WTC11 (cell line): ENCODE data around the gene PDGFRB. TPM values are rescaled to one million over a fixed set of nuclear protein-coding genes. Genes with fewer than 3 reads are reported as not detected.

Experiments
- ATAC-seq: fragments of 200-7000 bp; cut with Tn5 transposase; 2 replicates; pipeline ENCODE4 v1.10.0; 2021; ENCODE audit warnings: mild to moderate bottlenecking, moderate library complexity
- CTCF ChIA-PET: fragments of 300-600 bp; sonication (Branson Sonifier 250); formaldehyde crosslinking; loops from one replicate; lab custom pipeline; 2021; ENCODE audit warnings: antibody characterized with exemption; lab: Charles Lee
- POLR2A ChIA-PET: fragments of 350-600 bp; sonication (Branson Sonifier 250); formaldehyde crosslinking; loops from one replicate; lab custom pipeline; 2021; ENCODE audit warnings: antibody characterized with exemption; lab: Charles Lee
- DNase-seq: peaks from one replicate; pipeline ENCODE4 v3.0.0; 2021; ENCODE audit warnings: low spot score
- H3K27ac Mint-ChIP-seq: 2 replicates; pipeline ENCODE4 v1.8.0; 2021; ENCODE audit warnings: mixed read lengths
- H3K27me3 Mint-ChIP-seq: 2 replicates; pipeline ENCODE4 v1.8.0; 2021; ENCODE audit warnings: low read depth, mild to moderate bottlenecking, moderate library complexity, mixed read lengths
- H3K36me3 Mint-ChIP-seq: 2 replicates; pipeline ENCODE4 v1.8.0; 2021; ENCODE audit warnings: mixed read lengths
- H3K4me1 Mint-ChIP-seq: 2 replicates; pipeline ENCODE4 v1.8.0; 2022; ENCODE audit warnings: mixed read lengths
- H3K4me3 Mint-ChIP-seq: 2 replicates; pipeline ENCODE4 v1.8.0; 2021; ENCODE audit warnings: mild to moderate bottlenecking, moderate library complexity, mixed read lengths
- H3K9me3 Mint-ChIP-seq: 2 replicates; pipeline ENCODE4 v1.8.0; 2021; ENCODE audit warnings: mixed read lengths
- FOXP1 ChIP-seq: sonication (generic); formaldehyde crosslinking; IDR thresholded peaks from 2 replicates; pipeline ENCODE4 v1.8.0; 2022; ENCODE audit warnings: missing genetic modification reagents, mild to moderate bottlenecking, moderate library complexity, borderline replicate concordance
- JAZF1 ChIP-seq: fragments of 250-450 bp; sonication (Bioruptor Pico); IDR thresholded peaks from 2 replicates; pipeline ENCODE4 v1.9.0; 2021; ENCODE audit warnings: moderate library complexity, mild to moderate bottlenecking, inconsistent platforms
- MYBL2 ChIP-seq: sonication (generic); formaldehyde crosslinking; IDR thresholded peaks from 2 replicates; pipeline ENCODE4 v1.8.1; 2023; ENCODE audit warnings: mild to moderate bottlenecking, moderate library complexity, missing genetic modification reagents
- NFYB ChIP-seq: sonication (generic); formaldehyde crosslinking; conservative IDR thresholded peaks from 2 replicates; pipeline ENCODE4 v1.8.0; 2022; ENCODE audit warnings: low read depth, missing genetic modification reagents
- RORB ChIP-seq: fragments of 250-450 bp; sonication (Bioruptor Pico); IDR thresholded peaks from 2 replicates; pipeline ENCODE4 v1.9.0; 2021; ENCODE audit warnings: mild to moderate bottlenecking
- SOX15 ChIP-seq: fragments of 250-450 bp; sonication (Bioruptor Pico); IDR thresholded peaks from 2 replicates; pipeline ENCODE4 v1.9.0; 2021; ENCODE audit warnings: mild to moderate bottlenecking
- TEAD4 ChIP-seq: sonication (generic); formaldehyde crosslinking; IDR thresholded peaks from 2 replicates; pipeline ENCODE4 v1.8.0; 2022; ENCODE audit warnings: mild to moderate bottlenecking, missing genetic modification reagents
- TP53 ChIP-seq: sonication (generic); formaldehyde crosslinking; IDR thresholded peaks from 2 replicates; pipeline ENCODE4 v1.8.1; 2023; ENCODE audit warnings: mild to moderate bottlenecking, missing genetic modification reagents
- ZNF219 ChIP-seq: sonication (generic); formaldehyde crosslinking; IDR thresholded peaks from 2 replicates; pipeline ENCODE4 v1.8.0; 2023; ENCODE audit warnings: missing genetic modification reagents, mild to moderate bottlenecking, borderline replicate concordance
- ZNF671 ChIP-seq: fragments of 250-450 bp; sonication (Bioruptor Pico); IDR thresholded peaks from 2 replicates; pipeline ENCODE4 v1.8.0; 2021; ENCODE audit warnings: mild to moderate bottlenecking
- total RNA-seq: library from RNA; stranded (reverse); gene quantifications from 3 replicates; pipeline ENCODE4 v1.2.3, GENCODE V29; 2021
- TF ChIP-seq, protein P1 (sequence below): fragments of 200-600 bp; IDR thresholded peaks from 2 replicates; pipeline ENCODE4 v1.8.0; 2022; ENCODE audit warnings: antibody characterized with exemption
- TF ChIP-seq, protein P2 (sequence below): fragments of 250-450 bp; sonication (Bioruptor Pico); IDR thresholded peaks from 2 replicates; pipeline ENCODE4 v1.8.0; 2021; ENCODE audit warnings: mild to moderate bottlenecking
- TF ChIP-seq, protein P3 (sequence below): sonication (generic); formaldehyde crosslinking; IDR thresholded peaks from 2 replicates; pipeline ENCODE4 v1.8.1; 2022; ENCODE audit warnings: mild to moderate bottlenecking, missing genetic modification reagents, moderate library complexity, borderline replicate concordance
- TF ChIP-seq, protein P4 (sequence below): sonication (generic); formaldehyde crosslinking; IDR thresholded peaks from 2 replicates; pipeline ENCODE4 v1.8.0; 2023; ENCODE audit warnings: missing genetic modification reagents, mild to moderate bottlenecking, borderline replicate concordance
- TF ChIP-seq, protein P5 (sequence below): sonication (generic); formaldehyde crosslinking; IDR thresholded peaks from 2 replicates; pipeline ENCODE4 v1.8.0; 2022; ENCODE audit warnings: mild to moderate bottlenecking, missing genetic modification reagents
- TF ChIP-seq, protein P6 (sequence below): sonication (generic); formaldehyde crosslinking; IDR thresholded peaks from 2 replicates; pipeline ENCODE4 v1.8.1; 2022; ENCODE audit warnings: low read depth, mild to moderate bottlenecking, moderate library complexity, missing genetic modification reagents, borderline replicate concordance
- TF ChIP-seq, protein P7 (sequence below): sonication (generic); formaldehyde crosslinking; IDR thresholded peaks from 2 replicates; pipeline ENCODE4 v1.8.1; 2023; ENCODE audit warnings: mild to moderate bottlenecking, missing genetic modification reagents, borderline replicate concordance
- TF ChIP-seq, protein P8 (sequence below): fragments of 250-450 bp; sonication (Bioruptor Pico); IDR thresholded peaks from 2 replicates; pipeline ENCODE4 v1.9.0; 2021; ENCODE audit warnings: mild to moderate bottlenecking

The PDGFRB gene
- total RNA-seq, 1 experiment from 2014 or later = 5.1 TPM

DNA sequence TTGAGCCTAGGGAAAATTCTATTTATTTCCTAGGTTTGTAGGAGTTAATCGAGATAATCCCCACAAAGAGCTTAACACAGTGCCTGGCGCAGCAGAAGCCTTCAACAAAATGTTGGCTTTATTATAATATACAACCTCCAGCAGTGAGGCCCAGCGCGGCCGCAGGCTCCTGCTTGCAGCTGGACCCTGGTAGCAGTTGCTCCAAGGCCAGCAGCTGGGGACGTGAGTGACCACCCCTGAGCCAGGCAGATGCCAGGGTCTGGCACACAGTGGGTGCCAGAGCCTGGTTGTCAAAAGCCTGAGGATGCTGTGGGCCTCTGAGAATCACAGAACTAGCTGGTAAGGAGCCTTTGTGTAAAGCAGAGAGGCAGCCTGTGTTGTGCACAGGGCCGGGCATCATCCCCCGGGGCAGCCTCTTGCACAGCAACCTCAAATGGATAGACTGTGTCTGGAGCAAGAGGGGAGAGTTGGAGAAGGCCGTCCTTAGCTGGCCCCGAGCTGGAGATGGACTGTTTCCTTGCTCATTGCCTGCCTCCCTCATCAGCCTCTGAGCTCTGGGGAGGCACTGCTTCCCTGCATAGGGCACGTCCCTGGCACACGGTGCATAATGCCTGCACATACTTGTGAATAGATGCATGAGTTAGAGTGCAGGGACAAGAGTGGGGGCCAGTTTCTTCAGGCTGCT lies 86.5 kb downstream of the PDGFRB start (continued):
- no peak for TF ChIP-seq SOX15 (CRISPR knock-in tag)

DNA sequence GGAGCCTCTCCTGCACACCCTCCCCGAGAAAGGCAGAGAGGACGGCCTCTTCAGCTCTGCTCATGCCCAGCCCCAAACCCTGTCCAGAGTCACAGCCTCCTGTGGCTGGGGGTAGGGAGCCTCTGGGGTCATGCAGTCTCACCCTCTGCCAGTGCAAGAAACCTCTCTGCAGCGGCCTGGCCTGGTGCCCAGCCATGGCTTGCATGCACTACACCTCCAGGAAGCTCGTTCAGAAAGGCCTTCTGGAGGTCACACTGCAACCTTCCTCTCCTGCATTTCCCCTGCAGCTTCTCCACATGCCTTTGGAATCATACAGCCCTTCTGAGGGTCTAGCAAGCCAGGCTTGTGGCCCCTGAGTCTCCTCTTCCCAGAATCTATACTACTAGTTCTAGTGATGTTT lies 87.2 kb downstream of the PDGFRB start:
- no peaks in the 10 kb centered on the region for H3K27me3 Mint-ChIP-seq
- H3K4me3 Mint-ChIP-seq = no peak overlapping the region
- ChIA-PET CTCF (interaction anchor here (0.8 to 3.0 kb wide), 3 partner anchors 23 to 107 kb away, joined by 3 to 6 read pairs (median 4); no protein-coding TSS in a partner anchor), POLR2A (no interaction called here)
- no peaks in the 10 kb centered on the region for H3K4me1 Mint-ChIP-seq
- DNase-seq = no peak
- H3K36me3 Mint-ChIP-seq = no peaks in the 10 kb centered on the region
- no peak for ATAC-seq
- H3K9me3 Mint-ChIP-seq = no peaks in the 10 kb centered on the region
- no peak for TF ChIP-seq RORB (CRISPR knock-in tag)
- TF ChIP-seq, protein P1, sequence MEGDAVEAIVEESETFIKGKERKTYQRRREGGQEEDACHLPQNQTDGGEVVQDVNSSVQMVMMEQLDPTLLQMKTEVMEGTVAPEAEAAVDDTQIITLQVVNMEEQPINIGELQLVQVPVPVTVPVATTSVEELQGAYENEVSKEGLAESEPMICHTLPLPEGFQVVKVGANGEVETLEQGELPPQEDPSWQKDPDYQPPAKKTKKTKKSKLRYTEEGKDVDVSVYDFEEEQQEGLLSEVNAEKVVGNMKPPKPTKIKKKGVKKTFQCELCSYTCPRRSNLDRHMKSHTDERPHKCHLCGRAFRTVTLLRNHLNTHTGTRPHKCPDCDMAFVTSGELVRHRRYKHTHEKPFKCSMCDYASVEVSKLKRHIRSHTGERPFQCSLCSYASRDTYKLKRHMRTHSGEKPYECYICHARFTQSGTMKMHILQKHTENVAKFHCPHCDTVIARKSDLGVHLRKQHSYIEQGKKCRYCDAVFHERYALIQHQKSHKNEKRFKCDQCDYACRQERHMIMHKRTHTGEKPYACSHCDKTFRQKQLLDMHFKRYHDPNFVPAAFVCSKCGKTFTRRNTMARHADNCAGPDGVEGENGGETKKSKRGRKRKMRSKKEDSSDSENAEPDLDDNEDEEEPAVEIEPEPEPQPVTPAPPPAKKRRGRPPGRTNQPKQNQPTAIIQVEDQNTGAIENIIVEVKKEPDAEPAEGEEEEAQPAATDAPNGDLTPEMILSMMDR = no peak
- TF ChIP-seq, protein P2, sequence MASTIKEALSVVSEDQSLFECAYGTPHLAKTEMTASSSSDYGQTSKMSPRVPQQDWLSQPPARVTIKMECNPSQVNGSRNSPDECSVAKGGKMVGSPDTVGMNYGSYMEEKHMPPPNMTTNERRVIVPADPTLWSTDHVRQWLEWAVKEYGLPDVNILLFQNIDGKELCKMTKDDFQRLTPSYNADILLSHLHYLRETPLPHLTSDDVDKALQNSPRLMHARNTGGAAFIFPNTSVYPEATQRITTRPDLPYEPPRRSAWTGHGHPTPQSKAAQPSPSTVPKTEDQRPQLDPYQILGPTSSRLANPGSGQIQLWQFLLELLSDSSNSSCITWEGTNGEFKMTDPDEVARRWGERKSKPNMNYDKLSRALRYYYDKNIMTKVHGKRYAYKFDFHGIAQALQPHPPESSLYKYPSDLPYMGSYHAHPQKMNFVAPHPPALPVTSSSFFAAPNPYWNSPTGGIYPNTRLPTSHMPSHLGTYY (CRISPR knock-in tag) = no peak
- TF ChIP-seq, protein P3, sequence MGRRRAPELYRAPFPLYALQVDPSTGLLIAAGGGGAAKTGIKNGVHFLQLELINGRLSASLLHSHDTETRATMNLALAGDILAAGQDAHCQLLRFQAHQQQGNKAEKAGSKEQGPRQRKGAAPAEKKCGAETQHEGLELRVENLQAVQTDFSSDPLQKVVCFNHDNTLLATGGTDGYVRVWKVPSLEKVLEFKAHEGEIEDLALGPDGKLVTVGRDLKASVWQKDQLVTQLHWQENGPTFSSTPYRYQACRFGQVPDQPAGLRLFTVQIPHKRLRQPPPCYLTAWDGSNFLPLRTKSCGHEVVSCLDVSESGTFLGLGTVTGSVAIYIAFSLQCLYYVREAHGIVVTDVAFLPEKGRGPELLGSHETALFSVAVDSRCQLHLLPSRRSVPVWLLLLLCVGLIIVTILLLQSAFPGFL = no peak
- TF ChIP-seq TP53 (CRISPR knock-in tag) = no peak
- no peak for TF ChIP-seq TEAD4 (CRISPR knock-in tag)
- TF ChIP-seq, protein P4, sequence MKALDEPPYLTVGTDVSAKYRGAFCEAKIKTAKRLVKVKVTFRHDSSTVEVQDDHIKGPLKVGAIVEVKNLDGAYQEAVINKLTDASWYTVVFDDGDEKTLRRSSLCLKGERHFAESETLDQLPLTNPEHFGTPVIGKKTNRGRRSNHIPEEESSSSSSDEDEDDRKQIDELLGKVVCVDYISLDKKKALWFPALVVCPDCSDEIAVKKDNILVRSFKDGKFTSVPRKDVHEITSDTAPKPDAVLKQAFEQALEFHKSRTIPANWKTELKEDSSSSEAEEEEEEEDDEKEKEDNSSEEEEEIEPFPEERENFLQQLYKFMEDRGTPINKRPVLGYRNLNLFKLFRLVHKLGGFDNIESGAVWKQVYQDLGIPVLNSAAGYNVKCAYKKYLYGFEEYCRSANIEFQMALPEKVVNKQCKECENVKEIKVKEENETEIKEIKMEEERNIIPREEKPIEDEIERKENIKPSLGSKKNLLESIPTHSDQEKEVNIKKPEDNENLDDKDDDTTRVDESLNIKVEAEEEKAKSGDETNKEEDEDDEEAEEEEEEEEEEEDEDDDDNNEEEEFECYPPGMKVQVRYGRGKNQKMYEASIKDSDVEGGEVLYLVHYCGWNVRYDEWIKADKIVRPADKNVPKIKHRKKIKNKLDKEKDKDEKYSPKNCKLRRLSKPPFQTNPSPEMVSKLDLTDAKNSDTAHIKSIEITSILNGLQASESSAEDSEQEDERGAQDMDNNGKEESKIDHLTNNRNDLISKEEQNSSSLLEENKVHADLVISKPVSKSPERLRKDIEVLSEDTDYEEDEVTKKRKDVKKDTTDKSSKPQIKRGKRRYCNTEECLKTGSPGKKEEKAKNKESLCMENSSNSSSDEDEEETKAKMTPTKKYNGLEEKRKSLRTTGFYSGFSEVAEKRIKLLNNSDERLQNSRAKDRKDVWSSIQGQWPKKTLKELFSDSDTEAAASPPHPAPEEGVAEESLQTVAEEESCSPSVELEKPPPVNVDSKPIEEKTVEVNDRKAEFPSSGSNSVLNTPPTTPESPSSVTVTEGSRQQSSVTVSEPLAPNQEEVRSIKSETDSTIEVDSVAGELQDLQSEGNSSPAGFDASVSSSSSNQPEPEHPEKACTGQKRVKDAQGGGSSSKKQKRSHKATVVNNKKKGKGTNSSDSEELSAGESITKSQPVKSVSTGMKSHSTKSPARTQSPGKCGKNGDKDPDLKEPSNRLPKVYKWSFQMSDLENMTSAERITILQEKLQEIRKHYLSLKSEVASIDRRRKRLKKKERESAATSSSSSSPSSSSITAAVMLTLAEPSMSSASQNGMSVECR = no peak
- TF ChIP-seq, protein P5, sequence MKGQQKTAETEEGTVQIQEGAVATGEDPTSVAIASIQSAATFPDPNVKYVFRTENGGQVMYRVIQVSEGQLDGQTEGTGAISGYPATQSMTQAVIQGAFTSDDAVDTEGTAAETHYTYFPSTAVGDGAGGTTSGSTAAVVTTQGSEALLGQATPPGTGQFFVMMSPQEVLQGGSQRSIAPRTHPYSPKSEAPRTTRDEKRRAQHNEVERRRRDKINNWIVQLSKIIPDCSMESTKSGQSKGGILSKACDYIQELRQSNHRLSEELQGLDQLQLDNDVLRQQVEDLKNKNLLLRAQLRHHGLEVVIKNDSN (CRISPR knock-in tag) = no peak
- no peak for TF ChIP-seq MYBL2 (CRISPR knock-in tag)
- TF ChIP-seq ZNF219 = no peak
- TF ChIP-seq, protein P6, sequence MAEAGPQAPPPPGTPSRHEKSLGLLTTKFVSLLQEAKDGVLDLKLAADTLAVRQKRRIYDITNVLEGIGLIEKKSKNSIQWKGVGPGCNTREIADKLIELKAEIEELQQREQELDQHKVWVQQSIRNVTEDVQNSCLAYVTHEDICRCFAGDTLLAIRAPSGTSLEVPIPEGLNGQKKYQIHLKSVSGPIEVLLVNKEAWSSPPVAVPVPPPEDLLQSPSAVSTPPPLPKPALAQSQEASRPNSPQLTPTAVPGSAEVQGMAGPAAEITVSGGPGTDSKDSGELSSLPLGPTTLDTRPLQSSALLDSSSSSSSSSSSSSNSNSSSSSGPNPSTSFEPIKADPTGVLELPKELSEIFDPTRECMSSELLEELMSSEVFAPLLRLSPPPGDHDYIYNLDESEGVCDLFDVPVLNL = no peak
- no peak for TF ChIP-seq ZNF671
- TF ChIP-seq, protein P7, sequence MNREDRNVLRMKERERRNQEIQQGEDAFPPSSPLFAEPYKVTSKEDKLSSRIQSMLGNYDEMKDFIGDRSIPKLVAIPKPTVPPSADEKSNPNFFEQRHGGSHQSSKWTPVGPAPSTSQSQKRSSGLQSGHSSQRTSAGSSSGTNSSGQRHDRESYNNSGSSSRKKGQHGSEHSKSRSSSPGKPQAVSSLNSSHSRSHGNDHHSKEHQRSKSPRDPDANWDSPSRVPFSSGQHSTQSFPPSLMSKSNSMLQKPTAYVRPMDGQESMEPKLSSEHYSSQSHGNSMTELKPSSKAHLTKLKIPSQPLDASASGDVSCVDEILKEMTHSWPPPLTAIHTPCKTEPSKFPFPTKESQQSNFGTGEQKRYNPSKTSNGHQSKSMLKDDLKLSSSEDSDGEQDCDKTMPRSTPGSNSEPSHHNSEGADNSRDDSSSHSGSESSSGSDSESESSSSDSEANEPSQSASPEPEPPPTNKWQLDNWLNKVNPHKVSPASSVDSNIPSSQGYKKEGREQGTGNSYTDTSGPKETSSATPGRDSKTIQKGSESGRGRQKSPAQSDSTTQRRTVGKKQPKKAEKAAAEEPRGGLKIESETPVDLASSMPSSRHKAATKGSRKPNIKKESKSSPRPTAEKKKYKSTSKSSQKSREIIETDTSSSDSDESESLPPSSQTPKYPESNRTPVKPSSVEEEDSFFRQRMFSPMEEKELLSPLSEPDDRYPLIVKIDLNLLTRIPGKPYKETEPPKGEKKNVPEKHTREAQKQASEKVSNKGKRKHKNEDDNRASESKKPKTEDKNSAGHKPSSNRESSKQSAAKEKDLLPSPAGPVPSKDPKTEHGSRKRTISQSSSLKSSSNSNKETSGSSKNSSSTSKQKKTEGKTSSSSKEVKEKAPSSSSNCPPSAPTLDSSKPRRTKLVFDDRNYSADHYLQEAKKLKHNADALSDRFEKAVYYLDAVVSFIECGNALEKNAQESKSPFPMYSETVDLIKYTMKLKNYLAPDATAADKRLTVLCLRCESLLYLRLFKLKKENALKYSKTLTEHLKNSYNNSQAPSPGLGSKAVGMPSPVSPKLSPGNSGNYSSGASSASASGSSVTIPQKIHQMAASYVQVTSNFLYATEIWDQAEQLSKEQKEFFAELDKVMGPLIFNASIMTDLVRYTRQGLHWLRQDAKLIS (CRISPR knock-in tag) = no peak
- no peak for TF ChIP-seq JAZF1 (CRISPR knock-in tag)
- no peak for TF ChIP-seq FOXP1 (CRISPR knock-in tag)
- TF ChIP-seq, protein P8, sequence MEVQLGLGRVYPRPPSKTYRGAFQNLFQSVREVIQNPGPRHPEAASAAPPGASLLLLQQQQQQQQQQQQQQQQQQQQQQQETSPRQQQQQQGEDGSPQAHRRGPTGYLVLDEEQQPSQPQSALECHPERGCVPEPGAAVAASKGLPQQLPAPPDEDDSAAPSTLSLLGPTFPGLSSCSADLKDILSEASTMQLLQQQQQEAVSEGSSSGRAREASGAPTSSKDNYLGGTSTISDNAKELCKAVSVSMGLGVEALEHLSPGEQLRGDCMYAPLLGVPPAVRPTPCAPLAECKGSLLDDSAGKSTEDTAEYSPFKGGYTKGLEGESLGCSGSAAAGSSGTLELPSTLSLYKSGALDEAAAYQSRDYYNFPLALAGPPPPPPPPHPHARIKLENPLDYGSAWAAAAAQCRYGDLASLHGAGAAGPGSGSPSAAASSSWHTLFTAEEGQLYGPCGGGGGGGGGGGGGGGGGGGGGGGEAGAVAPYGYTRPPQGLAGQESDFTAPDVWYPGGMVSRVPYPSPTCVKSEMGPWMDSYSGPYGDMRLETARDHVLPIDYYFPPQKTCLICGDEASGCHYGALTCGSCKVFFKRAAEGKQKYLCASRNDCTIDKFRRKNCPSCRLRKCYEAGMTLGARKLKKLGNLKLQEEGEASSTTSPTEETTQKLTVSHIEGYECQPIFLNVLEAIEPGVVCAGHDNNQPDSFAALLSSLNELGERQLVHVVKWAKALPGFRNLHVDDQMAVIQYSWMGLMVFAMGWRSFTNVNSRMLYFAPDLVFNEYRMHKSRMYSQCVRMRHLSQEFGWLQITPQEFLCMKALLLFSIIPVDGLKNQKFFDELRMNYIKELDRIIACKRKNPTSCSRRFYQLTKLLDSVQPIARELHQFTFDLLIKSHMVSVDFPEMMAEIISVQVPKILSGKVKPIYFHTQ (CRISPR knock-in tag) = no peak
- no peak for TF ChIP-seq NFYB (CRISPR knock-in tag)
- no peak overlapping the region for H3K27ac Mint-ChIP-seq
